Measurements from ENCODE around the gene IL32.

DNA sequence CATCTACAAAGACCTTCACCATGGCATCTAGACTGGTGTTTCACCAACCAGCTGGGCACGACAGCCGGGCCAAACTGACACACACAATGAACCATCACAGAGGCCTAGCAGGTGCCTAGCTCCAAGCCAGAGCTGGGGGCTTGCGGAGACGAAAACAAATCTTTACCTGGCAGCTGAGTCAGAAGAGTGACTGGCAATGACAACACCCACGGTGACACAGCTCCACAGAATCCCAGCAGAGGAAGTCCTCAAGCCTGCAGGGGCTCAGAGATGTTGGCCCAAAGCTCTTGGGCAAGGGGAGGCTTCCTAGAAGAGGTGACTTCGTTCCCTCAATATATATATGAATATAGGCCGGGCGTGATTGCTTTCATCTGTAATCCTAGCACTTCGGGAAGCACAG lies 13.9 kb upstream of the IL32 start:
- TF ChIP-seq, protein P1, sequence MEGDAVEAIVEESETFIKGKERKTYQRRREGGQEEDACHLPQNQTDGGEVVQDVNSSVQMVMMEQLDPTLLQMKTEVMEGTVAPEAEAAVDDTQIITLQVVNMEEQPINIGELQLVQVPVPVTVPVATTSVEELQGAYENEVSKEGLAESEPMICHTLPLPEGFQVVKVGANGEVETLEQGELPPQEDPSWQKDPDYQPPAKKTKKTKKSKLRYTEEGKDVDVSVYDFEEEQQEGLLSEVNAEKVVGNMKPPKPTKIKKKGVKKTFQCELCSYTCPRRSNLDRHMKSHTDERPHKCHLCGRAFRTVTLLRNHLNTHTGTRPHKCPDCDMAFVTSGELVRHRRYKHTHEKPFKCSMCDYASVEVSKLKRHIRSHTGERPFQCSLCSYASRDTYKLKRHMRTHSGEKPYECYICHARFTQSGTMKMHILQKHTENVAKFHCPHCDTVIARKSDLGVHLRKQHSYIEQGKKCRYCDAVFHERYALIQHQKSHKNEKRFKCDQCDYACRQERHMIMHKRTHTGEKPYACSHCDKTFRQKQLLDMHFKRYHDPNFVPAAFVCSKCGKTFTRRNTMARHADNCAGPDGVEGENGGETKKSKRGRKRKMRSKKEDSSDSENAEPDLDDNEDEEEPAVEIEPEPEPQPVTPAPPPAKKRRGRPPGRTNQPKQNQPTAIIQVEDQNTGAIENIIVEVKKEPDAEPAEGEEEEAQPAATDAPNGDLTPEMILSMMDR (IDR thresholded peaks at IDR 0.05): no peak
- TF ChIP-seq EP300 (IDR thresholded peaks at IDR 0.05) (no peak), POLR2A (IDR thresholded peaks at IDR 0.05) (no peak)

Measured in gastroesophageal sphincter (tissue), 3 donors.